T-helper 17 cell (primary cell): Measurements from ENCODE around the gene ENPP6. TPM values are rescaled to one million over a fixed set of nuclear protein-coding genes. Genes with fewer than 3 reads are reported as not detected.

ENCODE experiments used
- ATAC-seq: fragments of 150-1000 bp; cut with Tn5 transposase; 2 replicates; pipeline ENCODE4 v1.10.0; 2021; ENCODE audit warnings: mild to moderate bottlenecking, moderate library complexity
- DNase-seq, 3 donors: peaks; one replicate each; pipeline versions ENCODE4 v3.0.0 to v3.0.0-alpha.2; 2020 to 2021
- H3K9me3 ChIP-seq: one replicate; pipeline ENCODE4 v1.7.0; 2013; ENCODE audit warnings: low read length, mild to moderate bottlenecking; ENCODE audit not compliant: control insufficient read depth, poor library complexity, severe bottlenecking
- H3K27ac Mint-ChIP-seq: one replicate; pipeline ENCODE4 v1.8.0; 2022; ENCODE audit warnings: mild to moderate bottlenecking, moderate library complexity, mixed read lengths
- H3K27me3 Mint-ChIP-seq: one replicate; pipeline ENCODE4 v1.8.0; 2022; ENCODE audit warnings: mixed read lengths
- H3K36me3 Mint-ChIP-seq: one replicate; pipeline ENCODE4 v1.8.0; 2022; ENCODE audit warnings: low read depth, mixed read lengths
- H3K4me1 Mint-ChIP-seq: one replicate; pipeline ENCODE4 v1.8.0; 2022; ENCODE audit warnings: mild to moderate bottlenecking, mixed read lengths
- H3K4me3 Mint-ChIP-seq: one replicate; pipeline ENCODE4 v1.8.0; 2022; ENCODE audit warnings: mild to moderate bottlenecking, moderate library complexity, mixed read lengths
- total RNA-seq, 4 donors: library from RNA in 2 of 4; stranded (reverse) in 2 of 4; gene quantifications; one replicate each; pipeline ENCODE4 v1.2.3 and lab custom pipeline; 2022 to 2026

ENPP6 gene
- total RNA-seq, 2 donors from 2014 or later, result not detected

GRCh38 chr4:184097815-184098214, 119.9 kb downstream of the ENPP6 start:
- peaks cover 57% of the 10 kb centered on the region for H3K27me3 Mint-ChIP-seq
- peak overlapping the region; percentile 75 for H3K4me3 Mint-ChIP-seq
- no peak overlapping the region for H3K27ac Mint-ChIP-seq
- H3K36me3 Mint-ChIP-seq, result peaks cover 3% of the 10 kb centered on the region
- no peak for DNase-seq
- no peak for ATAC-seq
- peaks cover 14% of the 10 kb centered on the region for H3K4me1 Mint-ChIP-seq
- no peaks in the 10 kb centered on the region for H3K9me3 ChIP-seq

- Mint-ChIP-seq H3K27ac (no peak overlapping the region), H3K4me3 (peak overlapping the region; percentile 75), H3K4me1 (peaks cover 14% of the 10 kb centered on the region), H3K27me3 (peaks cover 57% of the 10 kb centered on the region), H3K36me3 (peaks cover 3% of the 10 kb centered on the region)
- no peaks in the 10 kb centered on the region for H3K9me3 ChIP-seq
- DNase-seq (no peak), ATAC-seq (peak; percentile 16)
Observed at GRCh38 chr4:184097241-184097605, 120.5 kb downstream of the ENPP6 start.

GRCh38 chr4:184096561-184097240, 121.0 kb downstream of the ENPP6 start:
- H3K27me3 Mint-ChIP-seq, result peaks cover 55% of the 10 kb centered on the region
- H3K9me3 ChIP-seq, result no peaks in the 10 kb centered on the region
- DNase-seq (no peak), ATAC-seq (no peak)
- H3K4me1 Mint-ChIP-seq, result peaks cover 14% of the 10 kb centered on the region
- peak overlapping the region; percentile 75 for H3K4me3 Mint-ChIP-seq
- no peak overlapping the region for H3K27ac Mint-ChIP-seq
- peaks cover 3% of the 10 kb centered on the region for H3K36me3 Mint-ChIP-seq

- Mint-ChIP-seq H3K27me3 (peaks cover 34% of the 10 kb centered on the region), H3K27ac (no peak overlapping the region), H3K36me3 (no peaks in the 10 kb centered on the region), H3K4me3 (no peak overlapping the region), H3K4me1 (peaks cover 10% of the 10 kb centered on the region)
- H3K9me3 ChIP-seq, result no peaks in the 10 kb centered on the region
- ATAC-seq (no peak), DNase-seq (no peak)
Observed at GRCh38 chr4:184094532-184095159, 123.0 kb downstream of the ENPP6 start.

- H3K36me3 Mint-ChIP-seq, result no peaks in the 10 kb centered on the region
- peaks cover 2% of the 10 kb centered on the region for H3K4me1 Mint-ChIP-seq
- no peak overlapping the region for H3K4me3 Mint-ChIP-seq
- H3K9me3 ChIP-seq, result no peaks in the 10 kb centered on the region
- ATAC-seq (no peak), DNase-seq (no peak)
- H3K27me3 Mint-ChIP-seq, result peaks cover 15% of the 10 kb centered on the region
- no peak overlapping the region for H3K27ac Mint-ChIP-seq
Observed at GRCh38 chr4:184091986-184092385, 125.7 kb downstream of the ENPP6 start.

- H3K9me3 ChIP-seq, result no peaks in the 10 kb centered on the region
- DNase-seq, result no peak
- Mint-ChIP-seq H3K27ac (no peak overlapping the region), H3K4me1 (peaks cover 2% of the 10 kb centered on the region), H3K36me3 (no peaks in the 10 kb centered on the region), H3K27me3 (peaks cover 10% of the 10 kb centered on the region), H3K4me3 (no peak overlapping the region)
- ATAC-seq, result no peak
Observed at GRCh38 chr4:184090571-184090970, 127.1 kb downstream of the ENPP6 start.

GRCh38 chr4:184080674-184081073, 137.0 kb downstream of the ENPP6 start:
- H3K36me3 Mint-ChIP-seq, result peaks cover 3% of the 10 kb centered on the region
- H3K4me3 Mint-ChIP-seq, result no peak overlapping the region

GRCh38 chr4:184074677-184075388, 142.8 kb downstream of the ENPP6 start:
- DNase-seq (no peak), ATAC-seq (no peak)
- Mint-ChIP-seq H3K4me1 (no peaks in the 10 kb centered on the region), H3K36me3 (no peaks in the 10 kb centered on the region), H3K27ac (no peak overlapping the region), H3K4me3 (no peak overlapping the region), H3K27me3 (peaks cover 38% of the 10 kb centered on the region)
- no peaks in the 10 kb centered on the region for H3K9me3 ChIP-seq

More at GRCh38 chr4:184080674-184081073, 137.0 kb downstream of the ENPP6 start:
- DNase-seq, result no peak
- Mint-ChIP-seq H3K27ac (no peak overlapping the region), H3K4me1 (no peaks in the 10 kb centered on the region), H3K27me3 (peaks cover 79% of the 10 kb centered on the region)
- H3K9me3 ChIP-seq, result no peaks in the 10 kb centered on the region
- no peak for ATAC-seq

GRCh38 chr4:184067931-184068554, 149.6 kb downstream of the ENPP6 start:
- H3K9me3 ChIP-seq, result no peaks in the 10 kb centered on the region
- H3K4me3 Mint-ChIP-seq, result no peak overlapping the region
- peaks cover 41% of the 10 kb centered on the region for H3K27me3 Mint-ChIP-seq
- no peak overlapping the region for H3K27ac Mint-ChIP-seq
- no peaks in the 10 kb centered on the region for H3K36me3 Mint-ChIP-seq
- no peaks in the 10 kb centered on the region for H3K4me1 Mint-ChIP-seq
- ATAC-seq (no peak), DNase-seq (no peak)

- H3K4me3 Mint-ChIP-seq, result no peak overlapping the region
- H3K9me3 ChIP-seq, result no peaks in the 10 kb centered on the region
- H3K27ac Mint-ChIP-seq, result no peak overlapping the region
- DNase-seq (no peak), ATAC-seq (no peak)
- peaks cover 41% of the 10 kb centered on the region for H3K27me3 Mint-ChIP-seq
- H3K36me3 Mint-ChIP-seq, result no peaks in the 10 kb centered on the region
- H3K4me1 Mint-ChIP-seq, result no peaks in the 10 kb centered on the region
Observed at GRCh38 chr4:184066584-184067300, 150.9 kb downstream of the ENPP6 start.

- Mint-ChIP-seq H3K4me3 (no peak overlapping the region), H3K4me1 (no peaks in the 10 kb centered on the region), H3K36me3 (no peaks in the 10 kb centered on the region), H3K27ac (no peak overlapping the region), H3K27me3 (peaks cover 40% of the 10 kb centered on the region)
- no peak for DNase-seq
- no peak for ATAC-seq
- H3K9me3 ChIP-seq, result no peaks in the 10 kb centered on the region
Observed at GRCh38 chr4:184064877-184065276, 152.8 kb downstream of the ENPP6 start.

- peaks cover 27% of the 10 kb centered on the region for H3K27me3 Mint-ChIP-seq
- no peak for DNase-seq
- H3K9me3 ChIP-seq, result no peaks in the 10 kb centered on the region
Observed at GRCh38 chr4:184062769-184063168, 154.9 kb downstream of the ENPP6 start.

GRCh38 chr4:184061582-184061981, 156.1 kb downstream of the ENPP6 start:
- Mint-ChIP-seq H3K27me3 (peaks cover 29% of the 10 kb centered on the region), H3K4me3 (no peak overlapping the region), H3K27ac (no peak overlapping the region), H3K36me3 (no peaks in the 10 kb centered on the region), H3K4me1 (no peaks in the 10 kb centered on the region)
- no peaks in the 10 kb centered on the region for H3K9me3 ChIP-seq
- DNase-seq (no peak), ATAC-seq (no peak)

More at GRCh38 chr4:184062769-184063168, 154.9 kb downstream of the ENPP6 start:
- Mint-ChIP-seq H3K4me3 (no peak overlapping the region), H3K4me1 (no peaks in the 10 kb centered on the region), H3K36me3 (no peaks in the 10 kb centered on the region), H3K27ac (no peak overlapping the region)
- ATAC-seq, result no peak
